ENCODE data around the gene AGBL1.

AGBL1 gene

DNA sequence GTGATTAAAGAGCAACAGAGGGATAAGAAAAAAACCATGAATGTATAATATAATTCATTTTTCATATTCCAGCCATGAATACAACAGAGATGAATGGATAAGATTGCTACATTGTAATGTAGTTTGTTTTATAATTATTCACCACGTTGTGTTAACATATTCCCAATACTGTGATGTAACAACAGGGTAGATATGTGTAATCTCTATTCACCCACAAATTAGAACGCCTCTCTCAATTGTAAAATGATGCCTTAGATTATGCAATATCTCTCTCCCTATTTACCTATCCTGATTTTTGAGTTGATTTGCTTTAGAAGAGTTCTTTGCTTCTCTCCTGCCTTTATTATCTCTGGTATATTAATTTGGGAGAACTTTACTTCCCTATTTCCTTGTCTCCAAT lies 193.6 kb downstream of the AGBL1 start:
- no peak overlapping the region for H3K4me3 ChIP-seq (ENCODE audit: low read depth, low read length)
- no peak for DNase-seq (ENCODE audit: low read depth)
- TF ChIP-seq, protein P1, sequence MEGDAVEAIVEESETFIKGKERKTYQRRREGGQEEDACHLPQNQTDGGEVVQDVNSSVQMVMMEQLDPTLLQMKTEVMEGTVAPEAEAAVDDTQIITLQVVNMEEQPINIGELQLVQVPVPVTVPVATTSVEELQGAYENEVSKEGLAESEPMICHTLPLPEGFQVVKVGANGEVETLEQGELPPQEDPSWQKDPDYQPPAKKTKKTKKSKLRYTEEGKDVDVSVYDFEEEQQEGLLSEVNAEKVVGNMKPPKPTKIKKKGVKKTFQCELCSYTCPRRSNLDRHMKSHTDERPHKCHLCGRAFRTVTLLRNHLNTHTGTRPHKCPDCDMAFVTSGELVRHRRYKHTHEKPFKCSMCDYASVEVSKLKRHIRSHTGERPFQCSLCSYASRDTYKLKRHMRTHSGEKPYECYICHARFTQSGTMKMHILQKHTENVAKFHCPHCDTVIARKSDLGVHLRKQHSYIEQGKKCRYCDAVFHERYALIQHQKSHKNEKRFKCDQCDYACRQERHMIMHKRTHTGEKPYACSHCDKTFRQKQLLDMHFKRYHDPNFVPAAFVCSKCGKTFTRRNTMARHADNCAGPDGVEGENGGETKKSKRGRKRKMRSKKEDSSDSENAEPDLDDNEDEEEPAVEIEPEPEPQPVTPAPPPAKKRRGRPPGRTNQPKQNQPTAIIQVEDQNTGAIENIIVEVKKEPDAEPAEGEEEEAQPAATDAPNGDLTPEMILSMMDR (IDR thresholded peaks at IDR 0.05; ENCODE audit: control insufficient read depth, extremely low read depth, insufficient read depth) = no peak

DNA sequence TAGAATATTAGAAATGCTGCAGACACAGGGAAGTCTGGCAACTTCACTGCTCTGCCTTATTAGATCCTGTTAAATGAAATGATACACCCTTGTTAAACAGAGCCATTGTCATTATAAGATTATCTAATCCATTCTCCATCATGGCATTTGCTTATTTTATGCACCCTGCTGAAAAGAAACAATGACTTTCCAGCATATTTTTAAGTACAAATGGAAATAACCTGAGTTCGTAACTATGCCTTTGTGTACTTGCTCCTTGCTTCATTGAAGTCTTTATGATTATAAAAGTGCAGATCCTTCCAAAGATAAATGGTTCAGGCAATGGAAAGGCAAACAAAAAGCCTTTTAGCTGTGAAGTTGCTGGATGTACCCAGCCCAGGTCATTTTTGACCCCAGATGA lies 195.7 kb downstream of the AGBL1 start:
- TF ChIP-seq, protein P1 (IDR thresholded peaks at IDR 0.05; ENCODE audit: control insufficient read depth, extremely low read depth, insufficient read depth) = no peak
- DNase-seq (ENCODE audit: low read depth) = peak; percentile 18
- no peak overlapping the region for H3K4me3 ChIP-seq (ENCODE audit: low read depth, low read length)

DNA sequence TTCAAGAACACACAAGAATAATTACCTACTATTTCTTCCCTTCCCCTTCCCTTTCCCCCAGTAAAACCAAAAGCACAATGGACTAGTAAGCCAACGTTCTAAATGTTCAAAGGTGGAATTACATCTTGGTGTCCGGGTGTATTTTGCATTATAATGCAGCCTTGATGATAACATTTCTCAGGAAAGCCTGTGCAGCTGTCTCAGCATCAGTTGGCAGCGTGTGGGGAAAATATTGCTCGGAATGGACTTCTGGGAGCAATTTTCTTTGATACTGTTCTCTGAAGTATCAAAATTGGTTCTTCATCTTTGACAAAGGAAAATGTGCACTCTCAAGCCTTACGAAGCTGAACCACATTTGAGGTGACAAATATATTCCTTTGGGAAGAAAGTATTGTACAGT lies 198.9 kb downstream of the AGBL1 start:
- no peak for DNase-seq (ENCODE audit: low read depth)
- TF ChIP-seq, protein P1 (IDR thresholded peaks at IDR 0.05; ENCODE audit: control insufficient read depth, extremely low read depth, insufficient read depth) = no peak
- no peak overlapping the region for H3K4me3 ChIP-seq (ENCODE audit: low read depth, low read length)

DNA sequence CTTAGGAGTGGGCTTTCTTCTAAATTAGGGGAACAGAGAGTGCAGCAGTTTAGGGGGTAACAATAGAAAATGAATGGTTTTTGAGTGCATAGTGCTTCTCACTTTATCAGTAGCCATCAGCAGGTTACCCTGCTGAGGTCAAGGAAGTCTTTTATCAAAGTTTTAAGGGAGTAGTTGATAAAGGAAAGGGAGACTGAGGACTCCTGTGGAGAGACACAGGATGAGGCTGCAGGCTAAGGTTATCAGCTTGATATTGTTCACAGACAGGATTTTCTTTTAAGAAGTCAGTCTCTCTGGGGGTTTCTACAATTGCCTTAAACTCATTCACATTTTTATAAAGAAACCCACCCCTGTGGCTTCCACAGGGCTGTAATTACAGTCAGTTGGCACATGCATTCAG lies 205.0 kb downstream of the AGBL1 start:
- H3K4me3 ChIP-seq (ENCODE audit: low read depth, low read length) = no peak overlapping the region
- TF ChIP-seq, protein P1 (IDR thresholded peaks at IDR 0.05; ENCODE audit: control insufficient read depth, extremely low read depth, insufficient read depth) = no peak
- no peak for DNase-seq (ENCODE audit: low read depth)

DNA sequence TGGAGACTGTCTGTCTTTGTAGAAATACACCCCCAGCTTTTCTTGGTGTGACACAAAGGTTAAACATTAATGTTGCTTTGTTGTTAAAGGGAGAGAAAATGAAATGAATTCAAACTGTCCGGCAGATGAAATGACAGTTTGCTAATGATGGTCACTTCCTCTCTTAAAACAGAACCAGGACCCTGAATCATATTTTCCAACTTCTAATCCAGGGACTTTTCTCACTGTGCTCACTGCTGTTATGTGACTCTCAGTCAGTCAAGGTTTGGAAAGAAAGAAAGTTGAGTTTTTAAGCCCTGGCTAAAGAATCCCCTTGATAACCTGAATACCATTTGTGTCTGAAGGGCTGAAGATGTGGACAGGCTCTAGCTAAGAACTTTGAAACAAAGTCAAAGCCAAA lies 215.8 kb downstream of the AGBL1 start:
- no peak overlapping the region for H3K4me3 ChIP-seq (ENCODE audit: low read depth, low read length)
- TF ChIP-seq, protein P1 (IDR thresholded peaks at IDR 0.05; ENCODE audit: control insufficient read depth, extremely low read depth, insufficient read depth) = no peak
- DNase-seq (ENCODE audit: low read depth) = no peak

DNA sequence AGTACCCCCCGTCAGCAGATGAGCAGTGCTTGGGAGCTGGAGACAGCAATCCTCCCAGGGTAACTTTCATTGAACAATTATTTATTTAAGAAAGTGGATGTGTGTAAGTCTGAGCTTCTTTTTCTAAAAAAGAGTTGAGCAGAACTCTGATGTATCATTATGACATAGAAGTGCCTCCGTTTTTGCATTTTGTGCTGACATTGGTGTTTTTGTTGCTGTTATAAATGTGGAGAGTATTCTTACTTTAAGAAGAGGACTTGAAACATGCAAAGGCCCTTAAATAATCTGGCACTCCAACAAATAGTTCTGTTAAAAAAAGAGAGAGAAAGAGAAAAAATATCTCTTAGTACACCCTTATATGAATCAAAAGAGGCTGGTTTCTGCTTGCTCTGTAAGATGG lies 217.1 kb downstream of the AGBL1 start:
- TF ChIP-seq, protein P1 (IDR thresholded peaks at IDR 0.05; ENCODE audit: control insufficient read depth, extremely low read depth, insufficient read depth) = no peak
- DNase-seq (ENCODE audit: low read depth) = no peak
- no peak overlapping the region for H3K4me3 ChIP-seq (ENCODE audit: low read depth, low read length)

DNA sequence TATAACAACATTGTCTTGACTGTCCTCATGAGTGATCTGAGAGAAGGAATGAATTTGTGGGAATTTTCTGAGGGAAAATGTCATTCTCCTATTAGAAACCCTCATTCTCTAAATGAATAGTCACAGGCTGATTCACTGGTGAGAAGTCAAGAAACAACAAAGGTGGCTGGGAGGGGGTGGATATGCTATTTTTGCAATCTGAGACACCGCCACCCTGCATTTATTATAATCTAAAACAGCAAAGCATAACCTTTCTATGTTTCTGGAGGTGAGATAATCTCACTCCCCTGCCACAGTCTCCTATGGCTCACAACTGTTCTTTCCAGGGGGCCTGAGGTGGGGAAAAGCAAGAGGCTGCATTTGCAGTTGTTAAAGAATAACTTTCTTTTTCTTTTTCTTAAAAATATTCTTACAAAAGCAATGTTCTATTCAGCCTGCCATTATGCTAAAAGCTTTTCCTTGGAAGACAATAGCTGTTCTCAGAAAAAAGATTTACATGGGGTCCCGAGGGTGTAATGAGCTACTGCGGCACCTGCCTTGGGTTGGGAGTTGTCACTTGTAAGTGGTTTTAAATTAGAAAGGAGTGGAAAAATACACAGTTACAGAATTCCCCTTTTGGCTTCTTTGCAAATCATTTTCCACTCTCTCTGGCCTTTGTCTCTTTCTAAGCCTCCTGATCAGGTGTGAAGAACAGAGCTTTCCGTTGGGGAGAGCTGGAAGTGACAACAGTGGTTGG lies 220.9 kb downstream of the AGBL1 start:
- no peak overlapping the region for H3K4me3 ChIP-seq (ENCODE audit: low read depth, low read length)
- no peak for DNase-seq (ENCODE audit: low read depth)
- TF ChIP-seq, protein P1 (IDR thresholded peaks at IDR 0.05; ENCODE audit: control insufficient read depth, extremely low read depth, insufficient read depth) = no peak

All from LNCaP clone FGC (cell line).